Neuronal stem cell (in vitro differentiated cells): ENCODE measurements around the gene CAPZA1.
"Not testable (repeated sequence)": the region's sequence is repeated elsewhere in the genome, so short reads cannot be mapped to it uniquely, and the experiment has no call there.

Experiments used
- DNase-seq: peaks from one replicate; pipeline ENCODE4 v3.0.0-alpha.2; 2013; ENCODE audit warnings: low spot score
- H2AFZ ChIP-seq: one replicate; pipeline ENCODE4 v1.6.1; 2013; ENCODE audit warnings: mild to moderate bottlenecking, low read length, inconsistent platforms
- H2AK5ac ChIP-seq: 2 replicates; pipeline ENCODE4 v1.6.1; 2013; ENCODE audit warnings: low read depth, mild to moderate bottlenecking, inconsistent platforms, low read length, moderate library complexity, mixed read lengths
- H2BK120ac ChIP-seq: 2 replicates; pipeline ENCODE4 v1.6.1; 2013; ENCODE audit warnings: low read depth, mild to moderate bottlenecking, inconsistent platforms, low read length, moderate library complexity, mixed read lengths
- H2BK12ac ChIP-seq: one replicate; pipeline ENCODE4 v1.6.1; 2013; ENCODE audit warnings: low read length, inconsistent platforms
- H2BK15ac ChIP-seq: 2 replicates; pipeline ENCODE4 v1.6.1; 2013; ENCODE audit warnings: mild to moderate bottlenecking, low read length, inconsistent platforms, mixed read lengths
- H2BK5ac ChIP-seq: one replicate; pipeline ENCODE4 v1.6.1; 2013; ENCODE audit warnings: inconsistent platforms, mild to moderate bottlenecking, low read length, moderate library complexity
- H3K14ac ChIP-seq: one replicate; pipeline ENCODE4 v1.6.1; 2013; ENCODE audit warnings: low read length, inconsistent platforms
- H3K18ac ChIP-seq: 2 replicates; pipeline ENCODE4 v1.6.1; 2013; ENCODE audit warnings: low read length, inconsistent platforms
- H3K23ac ChIP-seq: 2 replicates; pipeline ENCODE4 v1.6.1; 2013; ENCODE audit warnings: low read depth, mild to moderate bottlenecking, mixed read lengths, low read length, inconsistent platforms; ENCODE audit not compliant: poor library complexity
- H3K27ac ChIP-seq: replicated peaks from 3 replicates; pipeline ENCODE4 v1.5.1; 2013; ENCODE audit warnings: low read length, inconsistent platforms
- H3K27me3 ChIP-seq, 3 experiments: 2 replicates each; pipeline ENCODE4 v1.6.1; 2013; ENCODE audit warnings: low read length in 3 of 3, mild to moderate bottlenecking in 2 of 3, inconsistent platforms in 1 of 3, low read depth in 1 of 3, mixed read lengths in 1 of 3, moderate library complexity in 1 of 3; ENCODE audit not compliant: control insufficient read depth in 3 of 3, insufficient read depth in 3 of 3
- H3K36me3 ChIP-seq, 2 donors: replicated peaks in 1 of 2; 2 replicates each; pipeline ENCODE4 v1.6.1; 2013; ENCODE audit warnings: low read length in 2 of 2; ENCODE audit not compliant: control insufficient read depth in 2 of 2, insufficient read depth in 2 of 2
- H3K4ac ChIP-seq: 2 replicates; pipeline ENCODE4 v1.6.1; 2013; ENCODE audit warnings: inconsistent platforms, mild to moderate bottlenecking, low read length, moderate library complexity
- H3K4me1 ChIP-seq, 2 donors: 1 replicate in 1 of 2; 2 replicates in 1 of 2; pipeline ENCODE4 v1.6.1; 2013; ENCODE audit warnings: low read length in 2 of 2, low read depth in 1 of 2; ENCODE audit not compliant: control insufficient read depth in 2 of 2, insufficient read depth in 1 of 2
- H3K4me2 ChIP-seq: one replicate; pipeline ENCODE4 v1.6.1; 2013; ENCODE audit warnings: mild to moderate bottlenecking, low read length, inconsistent platforms; ENCODE audit not compliant: insufficient read depth, poor library complexity, severe bottlenecking
- H3K4me3 ChIP-seq, 2 donors: 2 replicates each; pipeline ENCODE4 v1.5.1; 2013; ENCODE audit warnings: low read length in 2 of 2, mild to moderate bottlenecking in 2 of 2, inconsistent platforms in 1 of 2, moderate library complexity in 1 of 2
- H3K79me1 ChIP-seq: one replicate; pipeline ENCODE4 v1.6.1; 2013; ENCODE audit warnings: low read depth, mild to moderate bottlenecking, inconsistent platforms, low read length, moderate library complexity
- H3K9ac ChIP-seq: one replicate; pipeline ENCODE4 v1.6.1; 2013; ENCODE audit warnings: mild to moderate bottlenecking, low read depth, low read length, inconsistent platforms; ENCODE audit not compliant: poor library complexity
- H3K9me3 ChIP-seq, 2 donors: replicated peaks in 1 of 2; 2 replicates each; pipeline versions ENCODE3 to v1.6.1; 2013; ENCODE audit warnings: low read length in 2 of 2, mild to moderate bottlenecking in 2 of 2, inconsistent platforms in 1 of 2, low read depth in 1 of 2, mixed read lengths in 1 of 2, moderate library complexity in 1 of 2; ENCODE audit not compliant: control insufficient read depth in 2 of 2, insufficient read depth in 1 of 2
- H4K8ac ChIP-seq: one replicate; pipeline ENCODE4 v1.6.1; 2013; ENCODE audit warnings: low read depth, mild to moderate bottlenecking, inconsistent platforms, low read length, moderate library complexity
- H4K91ac ChIP-seq: one replicate; pipeline ENCODE4 v1.6.1; 2013; ENCODE audit warnings: low read length, low read depth, mild to moderate bottlenecking, inconsistent platforms; ENCODE audit not compliant: poor library complexity
- WGBS, 2 donors: extraction: QIAGEN DNeasy Blood & Tissue Kit; methylation state at CpG; one replicate each; pipeline ENCODE4 v1.1.7; 2013; ENCODE audit warnings: missing lambda C conversion rate in 2 of 2, mixed read lengths in 1 of 2; ENCODE audit not compliant: insufficient read length in 2 of 2, insufficient replicate concordance in 1 of 2; ENCODE audit errors: extremely low coverage in 2 of 2; 5-methylcytosine and 5-hydroxymethylcytosine counted together

CAPZA1 gene

DNA sequence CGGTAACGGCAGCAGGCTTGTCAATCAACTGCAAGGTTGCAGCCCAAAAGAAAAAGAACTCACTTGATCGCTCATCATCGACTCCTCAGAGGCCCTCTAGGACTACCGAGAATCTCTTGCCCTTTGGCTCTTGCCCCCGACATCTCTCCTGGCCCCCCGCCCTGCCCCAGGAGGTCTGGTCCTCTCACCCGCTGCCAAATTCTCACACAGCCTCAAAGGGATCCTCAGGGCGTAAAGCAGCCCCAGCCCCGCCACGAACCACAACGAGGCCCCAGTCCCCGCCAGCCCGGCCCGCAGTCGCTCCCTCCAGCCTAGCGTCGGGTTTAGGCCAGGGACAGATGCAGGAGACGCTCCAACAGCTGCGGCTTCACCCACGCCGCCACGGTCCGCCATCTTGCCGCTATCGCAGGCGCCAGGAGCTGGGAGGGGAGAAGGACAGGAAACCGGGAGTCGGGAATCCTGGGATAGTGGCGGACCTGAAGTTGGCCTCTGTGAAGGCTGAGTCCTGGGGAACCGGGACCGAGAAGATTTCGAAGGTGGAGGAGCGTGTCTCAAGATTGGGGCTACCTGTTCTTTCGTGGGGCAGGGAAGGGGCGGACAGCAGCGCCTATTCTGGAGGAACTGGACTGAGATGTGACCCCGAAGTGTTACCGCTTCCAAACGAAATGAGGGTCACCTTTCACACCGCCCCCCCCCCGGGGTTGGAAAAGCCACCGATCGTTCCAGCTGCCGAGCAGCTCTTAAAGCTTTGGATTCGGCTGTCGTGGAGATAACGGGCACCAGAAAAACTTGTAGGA lies 713 bp upstream of the CAPZA1 start, which contains the start of gene ST7L:
ST7L (minus strand) TSS at position 421 of the 797 bp plus-strand sequence; CDS start at position 393, 28 bp downstream.
- H3K18ac ChIP-seq: peak within 1 kb of the TSS; percentile 100
- H2AK5ac ChIP-seq: peak within 1 kb of the TSS; percentile 74
- H2BK120ac ChIP-seq: peak within 1 kb of the TSS; percentile 42
- peaks cover 3% of the 10 kb centered on the region for H3K79me1 ChIP-seq
- peak within 1 kb of the TSS; percentile 95 for H2BK5ac ChIP-seq
- peak within 1 kb of the TSS; percentile 91 for H3K14ac ChIP-seq
- peak within 1 kb of the TSS; percentile 82 to 95 for H3K4me3 ChIP-seq
- peak within 1 kb of the TSS; percentile 91 for H2AFZ ChIP-seq
- H3K27me3 ChIP-seq: no peaks in the 10 kb centered on the region
- H3K4me2 ChIP-seq: peak within 1 kb of the TSS; percentile 87
- peak within 1 kb of the TSS; percentile 77 for H2BK15ac ChIP-seq
- no peaks in the 10 kb centered on the region for H3K9me3 ChIP-seq
- no CpG with 5 or more reads among the region's 48 CpGs for WGBS, 2 donors
- H3K27ac ChIP-seq: peak within 1 kb of the TSS; percentile 72
- peak within 1 kb of the TSS; percentile 34 for H4K91ac ChIP-seq
- no peak within 1 kb of the TSS for H2BK12ac ChIP-seq
- H3K9ac ChIP-seq: peak within 1 kb of the TSS; percentile 99
- H3K4me1 ChIP-seq: peaks cover 2% of the 10 kb centered on the region in 2 donors
- peak within 1 kb of the TSS; percentile 83 for H4K8ac ChIP-seq
- peaks cover 1 to 25% of the 10 kb centered on the region in 2 donors for H3K36me3 ChIP-seq
- peak within 1 kb of the TSS; percentile 96 for H3K4ac ChIP-seq
- peak; percentile 63 for DNase-seq
- peak within 1 kb of the TSS; percentile 99 for H3K23ac ChIP-seq

DNA sequence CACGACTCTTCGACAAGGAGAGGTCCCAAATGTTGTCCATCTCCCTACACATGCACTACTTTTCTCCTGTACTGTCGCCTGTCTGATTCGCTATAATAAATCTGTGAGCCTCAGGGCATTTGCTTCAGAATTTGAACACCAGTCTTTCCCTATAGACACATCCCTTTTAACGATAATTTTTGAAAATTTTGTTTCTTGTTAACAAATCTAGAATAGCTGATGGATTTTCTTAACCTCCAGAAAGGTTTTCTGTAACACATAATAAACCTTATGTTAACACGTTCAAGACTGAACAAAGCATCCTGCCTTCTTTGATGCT lies 704 bp downstream of the CAPZA1 start:
- Histone ChIP-seq H3K4ac (no peak overlapping the region), H3K27me3 (no peaks in the 10 kb centered on the region), H3K18ac (no peak overlapping the region), H4K91ac (no peak overlapping the region), H2AK5ac (no peak overlapping the region), H3K36me3 (peaks cover 0 to 21% of the 10 kb centered on the region in 2 donors), H2BK120ac (no peak overlapping the region), H3K14ac (no peak overlapping the region), H3K4me3 (peak overlapping the region; percentile 82 to 92), H3K23ac (no peak overlapping the region), H3K4me2 (peak overlapping the region; percentile 72), H3K27ac (no peak overlapping the region), H2AFZ (peak overlapping the region; percentile 91), H3K4me1 (peaks cover 2% of the 10 kb centered on the region in 2 donors), H3K9me3 (no peaks in the 10 kb centered on the region), H3K79me1 (peaks cover 3% of the 10 kb centered on the region), H2BK12ac (no peak overlapping the region), H2BK5ac (no peak overlapping the region), H3K9ac (peak overlapping the region; percentile 85), H2BK15ac (no peak overlapping the region), H4K8ac (no peak overlapping the region)
- no CpG with 5 or more reads among the region's 6 CpGs for WGBS, 2 donors
- DNase-seq: no peak

DNA sequence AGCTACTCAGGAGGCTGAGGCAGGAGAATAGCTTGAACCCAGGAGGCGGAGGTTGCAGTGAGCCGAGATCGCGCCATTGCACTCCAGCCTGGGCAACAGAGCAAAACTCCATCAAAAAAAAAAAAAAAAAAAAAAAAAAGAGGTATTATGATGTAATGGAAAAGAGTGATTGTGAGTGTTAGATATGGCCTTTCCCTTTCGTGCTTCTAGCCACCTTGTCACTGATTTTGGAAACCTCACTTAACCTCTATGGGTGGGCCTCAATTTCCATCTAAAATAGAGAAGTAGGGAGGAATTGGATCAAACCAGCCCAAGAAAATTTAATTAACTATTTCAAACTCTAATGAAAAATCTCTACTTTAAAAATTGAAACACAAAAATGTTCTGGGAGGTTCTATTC lies 4.9 kb downstream of the CAPZA1 start:
- not testable (repeated sequence) for H3K14ac ChIP-seq, H3K4me2 ChIP-seq, H3K9ac ChIP-seq, H2AFZ ChIP-seq, H4K8ac ChIP-seq, H2BK15ac ChIP-seq, H3K4me3 ChIP-seq, H3K18ac ChIP-seq, H2BK120ac ChIP-seq, H3K4me1 ChIP-seq, DNase-seq, H3K27ac ChIP-seq, H3K23ac ChIP-seq, H2BK12ac ChIP-seq, H3K79me1 ChIP-seq, H2BK5ac ChIP-seq, H2AK5ac ChIP-seq, H3K27me3 ChIP-seq, H3K9me3 ChIP-seq, H3K4ac ChIP-seq, H4K91ac ChIP-seq
- H3K36me3 ChIP-seq: peaks cover 1 to 43% of the 10 kb centered on the region in 2 donors
- WGBS, 2 donors: no CpG with 5 or more reads among the region's 5 CpGs

DNA sequence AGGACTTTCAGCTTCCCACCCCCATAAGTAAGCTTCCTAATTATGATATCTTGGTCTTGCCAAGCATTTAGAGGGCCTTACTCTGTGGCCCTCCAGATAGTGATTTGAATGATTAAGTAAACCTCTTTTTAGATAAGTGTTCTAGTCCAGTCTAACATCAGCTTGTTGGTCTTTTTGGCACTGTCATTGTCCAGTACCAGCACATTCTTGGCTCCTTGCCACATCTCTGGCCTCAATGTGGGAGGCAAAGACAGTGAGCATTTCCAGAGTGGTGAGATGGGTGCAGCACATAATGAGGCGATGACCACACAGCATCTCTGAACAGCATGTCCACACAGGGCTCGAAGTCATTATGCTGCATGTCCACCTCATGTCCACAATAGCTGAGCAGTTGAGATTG lies 6.1 kb downstream of the CAPZA1 start:
- H3K4me3 ChIP-seq: no peak overlapping the region
- H3K23ac ChIP-seq: no peak overlapping the region
- peaks cover 7% of the 10 kb centered on the region for H3K79me1 ChIP-seq
- H3K18ac ChIP-seq: no peak overlapping the region
- no peak overlapping the region for H2BK15ac ChIP-seq
- H3K14ac ChIP-seq: no peak overlapping the region
- H2AFZ ChIP-seq: no peak overlapping the region
- H4K8ac ChIP-seq: no peak overlapping the region
- H2BK120ac ChIP-seq: no peak overlapping the region
- H3K36me3 ChIP-seq: peaks cover 1 to 52% of the 10 kb centered on the region in 2 donors
- no peak overlapping the region for H3K4me2 ChIP-seq
- H4K91ac ChIP-seq: no peak overlapping the region
- no peak overlapping the region for H3K4ac ChIP-seq
- no peak overlapping the region for H2BK5ac ChIP-seq
- no peak overlapping the region for H2AK5ac ChIP-seq
- H3K9ac ChIP-seq: no peak overlapping the region
- H3K9me3 ChIP-seq: no peaks in the 10 kb centered on the region
- WGBS, 2 donors: no CpG with 5 or more reads among the region's 2 CpGs
- no peaks in the 10 kb centered on the region for H3K4me1 ChIP-seq
- no peak overlapping the region for H3K27ac ChIP-seq
- DNase-seq: no peak
- no peak overlapping the region for H2BK12ac ChIP-seq
- H3K27me3 ChIP-seq: no peaks in the 10 kb centered on the region
